Heart left ventricle (tissue), 16 donors: ENCODE results near the gene GATAD2B. TPM values are rescaled to one million over a fixed set of nuclear protein-coding genes. Genes with fewer than 3 reads are reported as not detected.

Experiments used
- ATAC-seq, 4 donors: fragments of 200-7000 bp; cut with Tn5 transposase; one replicate each; pipeline ENCODE4 v1.9.1; 2020 to 2022; ENCODE audit warnings: moderate library complexity in 4 of 4, mild to moderate bottlenecking in 3 of 4, moderate number of reproducible peaks in 1 of 4
- DNase-seq, 5 donors: peaks; one replicate each; pipeline ENCODE4 v3.0.0-alpha.2; 2020
- H3K27ac ChIP-seq, 12 donors: fragments of 200-600 bp; sonication (generic) in 4 of 12; one replicate each; pipeline versions ENCODE4 v1.5.0 to v1.8.0; 2016 to 2022; ENCODE audit warnings: mild to moderate bottlenecking in 2 of 12
- H3K27me3 ChIP-seq, 9 donors: fragments of 200-600 bp; sonication (generic) in 2 of 9; one replicate each; pipeline versions ENCODE4 v1.5.1 to v1.8.0; 2016 to 2022; ENCODE audit warnings: mild to moderate bottlenecking in 3 of 9
- H3K36me3 ChIP-seq, 9 donors: fragments of 200-600 bp; sonication (generic) in 2 of 9; one replicate each; pipeline versions ENCODE4 v1.5.0 to v1.8.0; 2018 to 2022; ENCODE audit warnings: mild to moderate bottlenecking in 2 of 9
- H3K4me1 ChIP-seq, 12 donors: fragments of 200-600 bp; sonication (generic) in 4 of 12; one replicate each; pipeline versions ENCODE4 v1.5.0 to v1.8.0; 2016 to 2022; ENCODE audit warnings: mild to moderate bottlenecking in 3 of 12
- H3K4me3 ChIP-seq, 12 donors: fragments of 200-600 bp; sonication (generic) in 4 of 12; one replicate each; pipeline versions ENCODE4 v1.5.0 to v1.8.0; 2017 to 2022; ENCODE audit warnings: mild to moderate bottlenecking in 9 of 12, moderate library complexity in 4 of 12
- H3K9me3 ChIP-seq, 12 donors: fragments of 200-600 bp; sonication (generic) in 4 of 12; one replicate each; pipeline versions ENCODE4 v1.5.0 to v1.8.0; 2016 to 2022; ENCODE audit warnings: mild to moderate bottlenecking in 1 of 12
- POLR2A ChIP-seq, 2 donors: fragments of 450-650 bp; IDR thresholded peaks; one replicate each; pipeline ENCODE4 v1.6.1; 2017; ENCODE audit warnings: antibody characterized with exemption in 2 of 2, mild to moderate bottlenecking in 2 of 2, moderate library complexity in 2 of 2
- WGBS, 4 donors: extraction: QIAGEN DNeasy Blood & Tissue Kit in 2 of 4; methylation state at CpG; one replicate each; pipeline versions ENCODE4 v1.1.5 to v1.1.7; 2013 to 2018; 5-methylcytosine and 5-hydroxymethylcytosine counted together
- intact Hi-C, 10 donors: fragments of 100-400 bp; cut with DNase I; formaldehyde crosslinking; loops; one replicate each; pipeline versions ENCODE4 v1.11.1 to v1.14.2; 2022
- polyA plus RNA-seq, 2 donors: library from polyadenylated mRNA; stranded (reverse); fragments of 200-250 nt; gene quantifications; one replicate each; pipeline ENCODE4 v1.2.3, GENCODE V29; 2013
- total RNA-seq, 9 donors: library from RNA; depleted of rRNA in 2 of 9; stranded (reverse); fragments of >200 nt in 2 of 9; fragmentation: NEBNext Ultra II Directional in 3 of 9; extraction: Animal tissue kit (Norgen Biotek cat#: 25700) in 3 of 9; gene quantifications; one replicate each; pipeline versions ENCODE4 v1.1.0 to v1.2.4, GENCODE V29; 2016 to 2023
- TF ChIP-seq, protein P1 (sequence below), 12 donors: fragments of 200-600 bp; sonication (generic) in 4 of 12; IDR thresholded peaks; one replicate each; pipeline versions ENCODE4 v1.5.0 to v1.8.0; 2018 to 2022; ENCODE audit warnings: antibody characterized with exemption in 12 of 12, mild to moderate bottlenecking in 5 of 12
- donor health status: ischemic (EF 13 %, LVEDD 7.1; RV severe dilation, severe dysfunction).
- donor health status: healthy with polysubstance abuse.
- donor health status: DM: no; HTN: yes; CAD: no.
- donor health status: DM: no; HTN: no; CAD: no.
- donor health status: ischemic (EF 25% LVEDD 6.9; RV normal size, moderate dysfunction).
- donor health status: ischemic (EF 25% LVEDD 5.7; RV mildly dilated, moderate dysfunction).
- donor health status: healthy.
- donor health status: DM: yes; HTN: yes; CAD: no.
- donor health status: ischemic (EF 35%, LVEDD 5.7; RV mildly dilated, moderate dysfunction).
- donor health status: nonischemic (EF 11% LVEDD 7.7; RV severe dilation, severe dysfunction).
- donor health status: DM: yes; HTN: yes; CAD: no.
- donor health status: PGD.
- donor health status: ischemic (EF 29% LVEDD 5.4; RV normal size, mild dysfunction).
- donor health status: nonischemic (EF 23%, LVEDD 6.1; RV moderate dilation, normal function).

GATAD2B gene
- total and polyA plus RNA-seq, 11 donors: 5.6 to 53.9 (median 34.5) TPM

DNA sequence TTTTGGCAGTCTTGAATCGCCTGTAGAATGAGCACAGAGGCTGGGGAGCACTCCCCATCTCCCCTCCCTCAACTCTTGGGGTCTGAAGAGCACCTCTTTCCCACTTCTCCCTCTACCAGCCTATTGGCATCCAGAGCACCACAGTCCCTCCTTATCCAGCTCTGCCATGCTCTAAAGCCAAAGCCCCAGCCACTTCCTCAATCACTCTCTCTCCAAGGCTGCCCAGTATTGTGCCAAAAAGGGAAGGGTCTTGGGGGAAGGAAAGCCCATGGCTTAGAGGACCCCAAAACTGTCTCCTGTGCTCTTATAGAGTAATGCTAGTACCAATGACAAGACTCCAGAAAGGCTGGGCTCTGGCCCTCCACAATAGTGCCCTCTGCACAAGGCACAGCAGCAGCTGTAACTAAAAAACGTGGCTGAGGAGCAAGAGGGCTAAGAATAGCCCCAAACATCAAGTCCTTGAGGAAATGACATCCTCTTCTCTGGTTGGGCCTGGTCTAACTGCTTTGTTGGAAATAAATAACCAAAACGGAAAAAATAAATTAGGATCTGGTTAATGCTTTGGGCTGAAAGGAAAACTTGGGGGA is 119.2 kb downstream of the GATAD2B start:
- TF ChIP-seq POLR2A (IDR thresholded peaks at IDR 0.05): no peak
- TF ChIP-seq, protein P1, sequence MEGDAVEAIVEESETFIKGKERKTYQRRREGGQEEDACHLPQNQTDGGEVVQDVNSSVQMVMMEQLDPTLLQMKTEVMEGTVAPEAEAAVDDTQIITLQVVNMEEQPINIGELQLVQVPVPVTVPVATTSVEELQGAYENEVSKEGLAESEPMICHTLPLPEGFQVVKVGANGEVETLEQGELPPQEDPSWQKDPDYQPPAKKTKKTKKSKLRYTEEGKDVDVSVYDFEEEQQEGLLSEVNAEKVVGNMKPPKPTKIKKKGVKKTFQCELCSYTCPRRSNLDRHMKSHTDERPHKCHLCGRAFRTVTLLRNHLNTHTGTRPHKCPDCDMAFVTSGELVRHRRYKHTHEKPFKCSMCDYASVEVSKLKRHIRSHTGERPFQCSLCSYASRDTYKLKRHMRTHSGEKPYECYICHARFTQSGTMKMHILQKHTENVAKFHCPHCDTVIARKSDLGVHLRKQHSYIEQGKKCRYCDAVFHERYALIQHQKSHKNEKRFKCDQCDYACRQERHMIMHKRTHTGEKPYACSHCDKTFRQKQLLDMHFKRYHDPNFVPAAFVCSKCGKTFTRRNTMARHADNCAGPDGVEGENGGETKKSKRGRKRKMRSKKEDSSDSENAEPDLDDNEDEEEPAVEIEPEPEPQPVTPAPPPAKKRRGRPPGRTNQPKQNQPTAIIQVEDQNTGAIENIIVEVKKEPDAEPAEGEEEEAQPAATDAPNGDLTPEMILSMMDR (IDR thresholded peaks at IDR 0.05): no peak
- intact Hi-C loops: no loop called here
- 45 to 51% (median 50%) methylated on average over 3 of the region's 3 CpGs for WGBS, 4 donors
- peaks cover 0 to 45% (median 20%) of the 10 kb centered on the region in 12 donors for H3K4me1 ChIP-seq
- no peaks in the 10 kb centered on the region for H3K27me3 ChIP-seq
- H3K36me3 ChIP-seq: peaks cover 0 to 26% (median 17%) of the 10 kb centered on the region in 9 donors
- H3K9me3 ChIP-seq: no peaks in the 10 kb centered on the region
- peak in 2 of 4 donors; percentile 32 to 38 for ATAC-seq
- H3K4me3 ChIP-seq: no peak overlapping the region
- DNase-seq: no peak
- peak overlapping the region; percentile 25 to 87 (median 70) for H3K27ac ChIP-seq

- H3K36me3 ChIP-seq: peaks cover 0 to 11% (median 2%) of the 10 kb centered on the region in 9 donors
- 86 to 96% (median 95%) methylated on average over 6 to 7 of the region's 7 CpGs for WGBS, 4 donors
- no peaks in the 10 kb centered on the region for H3K27me3 ChIP-seq
- TF ChIP-seq, protein P1 (IDR thresholded peaks at IDR 0.05): no peak
- no peak for TF ChIP-seq POLR2A (IDR thresholded peaks at IDR 0.05)
- no peak for DNase-seq
- H3K4me3 ChIP-seq: no peak overlapping the region
- H3K9me3 ChIP-seq: no peaks in the 10 kb centered on the region
- no peak overlapping the region for H3K27ac ChIP-seq
- H3K4me1 ChIP-seq: peaks cover 0 to 45% (median 20%) of the 10 kb centered on the region in 12 donors
- no peak for ATAC-seq
- intact Hi-C loops: no loop called here
These were observed 120.7 kb downstream of the GATAD2B start for GRCh38 chr1:153801786-153802697.

DNA sequence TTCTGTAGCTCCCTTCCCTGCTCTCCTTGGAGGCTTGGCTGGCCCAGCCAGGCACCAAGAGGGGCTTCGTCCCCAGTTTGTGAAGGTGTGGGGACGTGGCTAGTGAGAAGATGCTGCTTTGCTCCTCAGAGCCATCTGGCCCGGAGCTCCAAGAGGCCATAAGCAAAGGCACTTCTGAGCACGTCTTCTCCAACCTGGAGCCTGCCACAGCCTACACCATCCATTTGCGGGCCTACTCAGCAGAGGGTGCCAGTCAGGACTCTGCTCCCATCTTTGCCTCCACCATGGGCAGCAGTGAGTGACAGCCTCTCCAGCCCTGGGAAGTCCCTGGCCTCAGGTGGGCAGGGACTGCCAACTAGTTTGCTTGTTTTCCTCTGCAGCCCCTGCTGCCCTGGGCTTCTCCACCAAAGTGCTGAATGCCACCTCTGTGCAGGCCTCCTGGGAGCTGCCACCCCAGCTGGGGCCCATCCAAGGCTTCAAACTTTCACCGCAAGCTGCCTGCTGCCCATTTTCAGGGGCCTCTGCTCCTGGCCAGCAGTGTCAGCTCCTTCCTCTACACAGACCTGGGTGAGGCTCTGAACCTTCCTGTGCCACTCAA is 121.6 kb downstream of the GATAD2B start:
- DNase-seq (no peak), ATAC-seq (no peak)
- intact Hi-C loops: no loop called here
- no peaks in the 10 kb centered on the region for H3K9me3 ChIP-seq
- TF ChIP-seq, protein P1 (IDR thresholded peaks at IDR 0.05): no peak
- no peak for TF ChIP-seq POLR2A (IDR thresholded peaks at IDR 0.05)
- H3K27me3 ChIP-seq: no peaks in the 10 kb centered on the region
- no peak overlapping the region for H3K27ac ChIP-seq
- peaks cover 0 to 44% (median 20%) of the 10 kb centered on the region in 12 donors for H3K4me1 ChIP-seq
- H3K4me3 ChIP-seq: no peak overlapping the region
- 90 to 96% (median 93%) methylated on average over 6 of the region's 6 CpGs for WGBS, 4 donors
- peaks cover 0 to 6% (median 0%) of the 10 kb centered on the region in 9 donors for H3K36me3 ChIP-seq

DNA sequence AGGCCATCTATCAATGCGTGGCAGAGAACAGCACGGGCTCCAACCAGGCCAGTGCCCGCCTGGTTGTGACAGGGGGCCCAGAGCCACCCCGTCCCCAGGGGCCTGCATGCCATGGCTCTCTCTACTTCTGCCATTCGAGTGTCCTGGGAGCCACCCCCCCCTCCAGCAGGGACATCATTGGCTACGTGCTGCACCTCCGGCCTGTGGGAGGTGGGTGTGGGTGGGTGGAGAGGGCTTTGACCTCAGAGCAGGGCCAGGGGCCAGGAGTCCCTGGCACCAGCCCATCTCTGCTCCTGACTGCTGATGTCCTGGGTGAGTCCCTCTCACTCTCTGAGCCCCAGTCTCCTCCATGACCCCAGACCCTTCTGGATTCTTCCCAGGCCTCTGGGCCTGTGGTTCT is 122.3 kb downstream of the GATAD2B start:
- Histone ChIP-seq H3K27me3 (no peaks in the 10 kb centered on the region), H3K36me3 (peaks cover 0 to 2% (median 0%) of the 10 kb centered on the region in 9 donors), H3K27ac (no peak overlapping the region), H3K4me3 (no peak overlapping the region), H3K4me1 (peaks cover 0 to 38% (median 19%) of the 10 kb centered on the region in 12 donors), H3K9me3 (no peaks in the 10 kb centered on the region)
- no peak for ATAC-seq
- no peak for DNase-seq
- 65 to 83% (median 81%) methylated on average over 2 to 7 of the region's 7 CpGs for WGBS, 4 donors
- TF ChIP-seq, protein P1 (IDR thresholded peaks at IDR 0.05): no peak
- TF ChIP-seq POLR2A (IDR thresholded peaks at IDR 0.05): no peak
- intact Hi-C loops: no loop called here
